Esophagus muscularis mucosa (tissue), 4 donors: ENCODE data around the gene ABCC6.

Source experiments
- EP300 ChIP-seq: sonication (generic); formaldehyde crosslinking; IDR thresholded peaks from one replicate; pipeline ENCODE4 v1.6.1; 2017; ENCODE audit warnings: antibody characterized with exemption
- POLR2AphosphoS5 ChIP-seq, 2 donors: sonication (generic); formaldehyde crosslinking; IDR thresholded peaks; one replicate each; pipeline ENCODE4 v1.6.1; 2017; ENCODE audit warnings: antibody characterized with exemption in 2 of 2
- TF ChIP-seq, protein P1 (sequence below), 3 experiments: fragments of 200-600 bp in 2 of 3; fragments of 450-650 bp in 1 of 3; sonication (generic) in 2 of 3; IDR thresholded peaks; one replicate each; pipeline ENCODE4 v1.5.1; 2017 to 2019; ENCODE audit warnings: antibody characterized with exemption in 3 of 3, mild to moderate bottlenecking in 2 of 3, moderate library complexity in 1 of 3

DNA sequence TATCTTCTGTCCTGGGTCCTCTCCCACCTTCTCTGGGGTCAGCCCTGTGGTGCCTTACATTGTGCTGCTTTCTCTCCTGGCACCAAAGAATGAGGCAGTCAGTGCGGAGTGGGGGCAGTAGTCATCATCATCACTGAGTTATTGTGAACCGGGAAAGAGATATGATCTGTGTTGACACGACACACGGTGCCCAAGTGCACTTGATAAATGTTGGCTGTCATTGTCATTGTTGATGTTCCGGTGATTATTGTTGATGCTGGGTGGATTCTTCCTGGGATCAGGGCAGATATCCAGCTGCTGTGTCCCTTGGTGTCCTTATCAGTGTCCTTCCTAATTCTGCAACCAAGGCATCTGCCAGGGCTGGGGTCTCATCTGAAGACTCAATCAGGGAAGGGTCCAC is 121.7 kb downstream of the ABCC6 start:
- TF ChIP-seq, protein P1, sequence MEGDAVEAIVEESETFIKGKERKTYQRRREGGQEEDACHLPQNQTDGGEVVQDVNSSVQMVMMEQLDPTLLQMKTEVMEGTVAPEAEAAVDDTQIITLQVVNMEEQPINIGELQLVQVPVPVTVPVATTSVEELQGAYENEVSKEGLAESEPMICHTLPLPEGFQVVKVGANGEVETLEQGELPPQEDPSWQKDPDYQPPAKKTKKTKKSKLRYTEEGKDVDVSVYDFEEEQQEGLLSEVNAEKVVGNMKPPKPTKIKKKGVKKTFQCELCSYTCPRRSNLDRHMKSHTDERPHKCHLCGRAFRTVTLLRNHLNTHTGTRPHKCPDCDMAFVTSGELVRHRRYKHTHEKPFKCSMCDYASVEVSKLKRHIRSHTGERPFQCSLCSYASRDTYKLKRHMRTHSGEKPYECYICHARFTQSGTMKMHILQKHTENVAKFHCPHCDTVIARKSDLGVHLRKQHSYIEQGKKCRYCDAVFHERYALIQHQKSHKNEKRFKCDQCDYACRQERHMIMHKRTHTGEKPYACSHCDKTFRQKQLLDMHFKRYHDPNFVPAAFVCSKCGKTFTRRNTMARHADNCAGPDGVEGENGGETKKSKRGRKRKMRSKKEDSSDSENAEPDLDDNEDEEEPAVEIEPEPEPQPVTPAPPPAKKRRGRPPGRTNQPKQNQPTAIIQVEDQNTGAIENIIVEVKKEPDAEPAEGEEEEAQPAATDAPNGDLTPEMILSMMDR (IDR thresholded peaks at IDR 0.05): no peak
- TF ChIP-seq POLR2AphosphoS5 (IDR thresholded peaks at IDR 0.05) (no peak), EP300 (no peak)
